ENCODE data around the gene MAPK14. TPM values are rescaled to one million over a fixed set of nuclear protein-coding genes. Genes with fewer than 3 reads are reported as not detected.

The MAPK14 gene
- total RNA-seq, 2 donors from 2014 or later = 62.2 to 76.1 TPM

GRCh38 chr6:36050305-36050704 is 22.7 kb downstream of the MAPK14 start:
- peak; percentile 45 for DNase-seq
- peaks cover 4% of the 10 kb centered on the region for H3K4me1 ChIP-seq

GRCh38 chr6:36050947-36051710 is 23.5 kb downstream of the MAPK14 start:
- intact Hi-C loops (cut with DNase I) = no loop called here
- Histone ChIP-seq H3K27ac (no peak overlapping the region), H3K27me3 (no peaks in the 10 kb centered on the region), H3K36me3 (no peaks in the 10 kb centered on the region), H3K9ac (ENCODE audit: low read depth in 2 of 2, low read length in 2 of 2) (no peak overlapping the region), H3K4me3 (no peak overlapping the region), H3K4me1 (peaks cover 4% of the 10 kb centered on the region), H3K9me3 (no peaks in the 10 kb centered on the region)
- TF ChIP-seq CTCF (IDR thresholded peaks at IDR 0.05) = no peak
- no peak for DNase-seq

More at GRCh38 chr6:36050305-36050704, 22.7 kb downstream of the MAPK14 start:
- H3K27me3 ChIP-seq = no peaks in the 10 kb centered on the region
- no peak for TF ChIP-seq CTCF (IDR thresholded peaks at IDR 0.05)
- H3K9me3 ChIP-seq = no peaks in the 10 kb centered on the region
- intact Hi-C loops (cut with DNase I) = no loop called here
- H3K27ac ChIP-seq = peak overlapping the region; percentile 17
- H3K4me3 ChIP-seq = no peak overlapping the region
- H3K36me3 ChIP-seq = no peaks in the 10 kb centered on the region
- no peak overlapping the region for H3K9ac ChIP-seq (ENCODE audit: low read depth in 2 of 2, low read length in 2 of 2)

- TF ChIP-seq CTCF (IDR thresholded peaks at IDR 0.05) = no peak
- H3K4me1 ChIP-seq = peaks cover 4% of the 10 kb centered on the region
- no peaks in the 10 kb centered on the region for H3K36me3 ChIP-seq
- no peak overlapping the region for H3K9ac ChIP-seq (ENCODE audit: low read depth in 2 of 2, low read length in 2 of 2)
- DNase-seq = no peak
- no peaks in the 10 kb centered on the region for H3K27me3 ChIP-seq
- H3K9me3 ChIP-seq = no peaks in the 10 kb centered on the region
- H3K27ac ChIP-seq = no peak overlapping the region
- intact Hi-C loops (cut with DNase I) = no loop called here
- no peak overlapping the region for H3K4me3 ChIP-seq
These were observed 24.5 kb downstream of the MAPK14 start for GRCh38 chr6:36052097-36052496.

GRCh38 chr6:36053878-36054277 is 26.3 kb downstream of the MAPK14 start:
- intact Hi-C loops (cut with DNase I) = no loop called here
- H3K9me3 ChIP-seq = no peaks in the 10 kb centered on the region
- peaks cover 4% of the 10 kb centered on the region for H3K4me1 ChIP-seq
- H3K27ac ChIP-seq = no peak overlapping the region
- no peak for TF ChIP-seq CTCF (IDR thresholded peaks at IDR 0.05)
- no peak overlapping the region for H3K4me3 ChIP-seq
- no peak overlapping the region for H3K9ac ChIP-seq (ENCODE audit: low read depth in 2 of 2, low read length in 2 of 2)
- no peaks in the 10 kb centered on the region for H3K36me3 ChIP-seq
- no peak for DNase-seq
- no peaks in the 10 kb centered on the region for H3K27me3 ChIP-seq

- Histone ChIP-seq H3K9ac (ENCODE audit: low read depth in 2 of 2, low read length in 2 of 2) (no peak overlapping the region), H3K27ac (no peak overlapping the region), H3K27me3 (no peaks in the 10 kb centered on the region), H3K4me1 (peaks cover 4% of the 10 kb centered on the region), H3K4me3 (no peak overlapping the region), H3K9me3 (no peaks in the 10 kb centered on the region), H3K36me3 (no peaks in the 10 kb centered on the region)
- TF ChIP-seq CTCF (IDR thresholded peaks at IDR 0.05) = no peak
- no peak for DNase-seq
- intact Hi-C loops (cut with DNase I) = no loop called here
These were observed 26.8 kb downstream of the MAPK14 start for GRCh38 chr6:36054415-36054814.

All from colonic mucosa (tissue), 4 donors.